Ammon's horn (tissue), 1 donor: ENCODE results near the gene FAM171A2.
"Not testable (repeated sequence)": the region's sequence is repeated elsewhere in the genome, so short reads cannot be mapped to it uniquely, and the experiment has no call there.

Experiments
- DNase-seq: peaks from one replicate; pipeline ENCODE4 v3.0.0-alpha.2; 2016; ENCODE audit warnings: low spot score

The FAM171A2 gene

DNA sequence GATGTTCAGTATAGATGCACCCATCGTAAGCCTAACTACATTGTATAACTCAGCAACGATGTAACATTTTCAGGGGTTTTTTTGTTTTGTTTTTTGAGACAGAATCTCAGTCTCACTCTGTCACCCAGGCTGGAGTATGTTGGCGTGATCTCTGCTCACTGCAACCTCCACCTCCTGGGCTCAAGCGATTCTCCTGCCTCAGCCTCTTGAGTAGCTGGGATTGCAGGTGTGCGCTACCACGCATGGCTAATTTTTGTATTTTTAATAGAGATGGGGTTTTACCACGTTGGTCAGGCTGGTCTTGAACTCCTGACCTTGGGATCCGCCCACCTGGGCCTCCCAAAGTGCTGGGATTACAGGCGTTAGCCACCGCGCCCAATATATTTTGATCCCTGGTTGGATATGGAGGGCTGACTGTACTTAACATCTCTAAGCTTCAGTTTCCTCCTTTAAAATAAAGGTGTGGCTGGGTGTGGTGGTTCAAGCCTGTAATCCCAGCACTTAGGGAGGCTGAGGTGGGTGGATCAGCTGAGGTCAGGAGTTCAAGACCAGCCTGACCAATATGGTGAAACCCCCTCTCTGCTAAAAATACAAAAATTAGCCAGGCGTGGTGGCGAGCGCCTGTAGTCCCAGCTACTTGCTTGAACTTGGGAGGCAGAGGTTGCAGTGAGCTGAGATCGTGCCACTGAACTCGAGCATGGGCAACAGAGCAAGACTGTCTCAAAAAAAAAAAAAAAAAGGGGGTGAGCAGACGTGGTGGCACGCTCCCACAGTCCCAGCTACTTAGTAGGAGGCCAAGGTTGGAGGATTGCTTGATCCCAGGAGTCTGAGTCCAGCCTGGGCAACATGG lies 16.2 kb downstream of the FAM171A2 start:
- DNase-seq = not testable (repeated sequence)

DNA sequence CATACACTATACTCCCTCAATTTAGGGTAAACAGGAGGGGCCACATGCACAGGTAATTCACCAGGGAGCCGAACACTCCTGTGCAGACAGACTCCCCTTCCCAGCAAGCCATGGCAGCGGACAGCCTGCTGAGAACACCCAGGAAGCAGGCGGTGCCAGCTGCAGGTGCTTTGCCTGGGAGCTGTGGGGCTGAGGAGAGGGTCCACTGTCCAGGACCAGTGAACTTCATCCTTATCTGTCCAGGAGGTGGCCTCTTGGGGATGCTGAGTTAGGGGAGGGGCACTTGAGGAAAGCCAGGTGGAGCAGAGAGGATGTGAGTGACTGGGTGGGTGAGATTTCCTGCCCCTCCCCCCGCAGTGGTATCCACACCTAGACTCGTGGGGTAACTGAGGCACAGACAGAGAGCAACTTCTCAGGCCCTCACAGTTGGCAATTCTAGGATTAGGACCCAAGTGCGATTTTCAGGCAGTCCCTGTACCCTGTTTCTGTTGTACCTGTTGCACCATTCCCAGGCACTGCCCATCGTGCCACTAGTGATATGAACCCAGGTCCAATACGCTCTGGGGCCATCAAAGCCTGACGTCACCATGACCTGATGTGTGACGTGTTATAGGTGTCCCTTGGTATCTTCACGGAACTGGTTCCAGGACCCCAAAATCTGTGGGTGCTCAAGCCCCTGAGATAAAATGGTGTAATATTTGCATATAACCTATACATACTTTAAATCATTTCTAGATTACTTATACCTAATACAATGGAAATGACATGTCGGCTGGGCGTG lies 17.4 kb downstream of the FAM171A2 start:
- DNase-seq = no peak

DNA sequence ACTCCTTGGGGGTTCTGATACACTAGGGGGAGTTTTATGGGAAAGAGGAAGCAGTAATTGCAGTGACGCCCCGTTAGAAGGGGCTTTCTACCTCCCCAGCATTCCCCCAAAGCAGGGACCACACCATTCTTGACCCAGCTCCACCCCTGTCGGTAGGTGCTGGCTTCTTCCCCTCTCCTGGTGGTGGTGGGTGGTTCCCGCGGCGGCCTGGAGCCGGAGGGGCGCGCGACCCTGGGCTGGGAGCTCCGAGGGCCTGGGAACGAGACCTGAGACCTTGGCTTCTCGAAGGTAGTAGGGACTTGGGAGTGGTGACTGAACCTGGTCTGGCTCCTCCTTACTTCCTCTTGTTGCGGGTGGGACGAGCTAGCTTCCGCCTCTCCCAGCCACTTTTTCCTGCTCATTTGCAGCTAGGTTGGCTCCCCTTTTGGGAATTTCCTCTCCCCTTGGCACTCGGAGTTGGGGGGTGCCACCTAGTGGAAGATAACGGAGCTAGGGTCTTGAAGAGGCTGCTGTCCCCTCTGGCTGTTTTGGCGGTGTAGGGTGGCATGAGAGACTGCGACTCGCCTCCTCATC lies 18.1 kb downstream of the FAM171A2 start:
- DNase-seq = peak; percentile 88

DNA sequence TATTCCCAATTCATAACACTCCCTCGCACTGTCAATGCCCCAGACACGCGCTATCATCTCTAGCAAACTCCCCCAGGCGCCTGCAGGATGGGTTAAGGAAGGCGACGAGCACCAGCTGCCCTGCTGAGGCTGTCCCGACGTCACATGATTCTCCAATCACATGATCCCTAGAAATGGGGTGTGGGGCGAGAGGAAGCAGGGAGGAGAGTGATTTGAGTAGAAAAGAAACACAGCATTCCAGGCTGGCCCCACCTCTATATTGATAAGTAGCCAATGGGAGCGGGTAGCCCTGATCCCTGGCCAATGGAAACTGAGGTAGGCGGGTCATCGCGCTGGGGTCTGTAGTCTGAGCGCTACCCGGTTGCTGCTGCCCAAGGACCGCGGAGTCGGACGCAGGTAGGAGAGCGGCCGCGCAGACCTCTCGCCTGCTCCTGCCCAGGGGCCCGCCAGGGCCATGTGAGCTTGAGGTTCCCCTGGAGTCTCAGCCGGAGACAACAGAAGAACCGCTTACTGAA lies 18.7 kb downstream of the FAM171A2 start, which contains the start of gene GRN:
TSS of gene GRN (plus strand) at position 364 of the 515 bp plus-strand sequence. CDS start 3,863 bp downstream, outside the sequence.
- peak; percentile 99 for DNase-seq

DNA sequence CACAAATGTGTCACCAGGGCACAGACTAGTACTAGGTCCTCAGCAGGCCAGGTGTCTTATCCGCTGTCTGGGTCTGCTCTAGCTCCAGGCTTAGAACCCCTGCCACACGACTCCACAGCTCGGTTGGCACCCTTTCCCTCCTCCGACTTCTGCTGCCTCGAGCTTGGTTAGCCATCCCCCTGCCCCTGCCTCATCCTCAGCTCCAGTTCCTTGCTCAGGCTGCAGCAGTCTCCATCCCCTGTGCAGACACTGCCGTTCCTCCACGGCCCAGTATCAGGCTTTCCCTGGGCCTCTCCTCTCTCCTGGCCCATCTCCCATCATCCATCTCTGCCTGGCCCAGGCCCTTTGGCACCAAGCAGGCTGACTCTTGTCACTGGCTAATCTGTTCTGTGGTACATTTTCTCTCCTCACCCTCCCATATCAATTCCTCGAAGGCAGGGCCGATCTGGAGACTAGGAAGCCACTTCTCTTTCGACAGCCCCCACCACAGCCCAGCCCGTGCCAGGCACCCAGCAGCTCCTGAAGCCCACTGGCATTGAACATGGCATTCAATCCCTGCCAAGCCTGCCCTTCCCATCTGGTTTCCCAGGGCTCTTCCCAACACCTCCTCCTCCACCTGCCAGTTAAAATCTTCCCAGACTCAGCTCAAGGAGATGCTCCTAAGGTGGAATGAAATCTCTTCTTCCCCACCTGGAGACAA lies 20.0 kb downstream of the FAM171A2 start:
- DNase-seq = no peak

DNA sequence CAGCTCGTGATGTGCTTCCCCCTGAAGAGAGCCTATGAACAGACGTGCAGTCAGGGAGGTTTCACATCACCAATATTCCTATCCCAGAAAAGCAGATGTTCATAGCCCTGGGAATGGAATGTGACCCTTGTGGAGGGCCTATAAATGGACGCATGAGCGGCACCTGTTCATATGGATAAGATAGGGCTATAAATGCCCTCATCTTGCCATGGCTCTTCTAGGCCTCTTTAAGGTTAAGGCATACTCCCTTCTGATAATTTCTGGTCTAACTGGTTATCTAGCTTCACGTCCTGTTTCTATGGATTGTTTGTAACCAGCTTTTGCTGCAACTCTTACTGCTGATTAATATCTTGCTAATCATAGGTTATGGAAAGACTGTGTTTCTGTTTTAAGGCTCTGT lies 23.1 kb downstream of the FAM171A2 start:
- DNase-seq = not testable (repeated sequence)

DNA sequence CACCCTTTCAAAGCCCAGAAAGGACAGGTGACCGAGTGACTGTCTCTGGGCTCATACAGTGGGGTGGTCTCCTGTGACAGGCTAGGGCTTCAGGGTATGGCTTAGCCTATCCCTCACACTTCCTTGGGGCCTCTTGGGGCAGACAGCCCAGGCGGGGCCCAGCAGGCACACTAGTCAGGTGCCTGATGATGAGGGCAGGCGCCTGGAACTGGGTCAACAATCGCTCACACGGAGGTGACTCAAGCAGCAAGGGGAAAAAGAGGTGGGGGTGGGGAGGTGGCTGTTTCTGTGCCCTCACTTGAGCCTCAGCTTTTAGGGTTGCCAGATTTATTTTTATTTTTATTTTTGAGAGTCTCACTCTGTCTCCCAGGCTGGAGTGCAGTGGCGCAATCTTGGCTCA lies 25.0 kb downstream of the FAM171A2 start:
- DNase-seq = no peak

DNA sequence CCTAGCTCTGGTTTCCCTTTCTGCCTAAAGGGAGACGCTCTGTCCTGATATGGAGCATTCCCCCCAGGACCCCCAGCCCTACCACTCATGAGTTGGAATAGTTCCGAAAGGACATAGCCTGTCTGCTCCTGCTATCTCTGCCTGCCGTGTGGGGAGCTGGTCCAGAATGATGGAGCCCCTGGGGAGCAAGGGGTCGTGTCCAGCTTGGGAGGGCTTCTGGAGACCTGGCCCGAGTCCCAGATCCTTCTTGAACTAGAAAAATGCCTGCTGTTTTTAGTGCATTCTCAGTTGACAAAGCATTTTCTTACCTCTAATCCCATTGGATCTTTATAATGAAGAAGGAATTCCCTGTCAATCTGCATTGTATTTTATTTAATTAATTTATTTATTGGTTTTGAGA lies 27.7 kb downstream of the FAM171A2 start:
- DNase-seq = no peak

DNA sequence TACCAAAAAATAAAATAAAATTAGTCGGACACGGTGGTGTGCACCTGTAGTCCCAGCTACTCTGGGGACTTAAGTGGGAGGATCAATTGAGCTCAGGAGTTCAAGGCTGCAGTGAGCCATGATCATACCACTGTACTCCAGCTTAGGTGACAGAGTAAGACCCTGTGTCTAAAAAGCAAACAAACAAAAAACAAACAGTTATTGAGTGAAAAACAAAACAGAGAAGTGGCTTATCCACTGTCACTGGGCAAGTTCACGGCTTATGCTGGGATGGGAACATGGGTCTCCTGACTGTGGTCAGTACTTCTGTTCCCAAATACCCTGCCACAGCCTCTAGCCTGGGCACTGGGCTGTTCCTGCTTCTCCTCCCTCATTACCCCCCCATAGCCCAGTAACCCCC lies 28.1 kb downstream of the FAM171A2 start:
- no peak for DNase-seq

DNA sequence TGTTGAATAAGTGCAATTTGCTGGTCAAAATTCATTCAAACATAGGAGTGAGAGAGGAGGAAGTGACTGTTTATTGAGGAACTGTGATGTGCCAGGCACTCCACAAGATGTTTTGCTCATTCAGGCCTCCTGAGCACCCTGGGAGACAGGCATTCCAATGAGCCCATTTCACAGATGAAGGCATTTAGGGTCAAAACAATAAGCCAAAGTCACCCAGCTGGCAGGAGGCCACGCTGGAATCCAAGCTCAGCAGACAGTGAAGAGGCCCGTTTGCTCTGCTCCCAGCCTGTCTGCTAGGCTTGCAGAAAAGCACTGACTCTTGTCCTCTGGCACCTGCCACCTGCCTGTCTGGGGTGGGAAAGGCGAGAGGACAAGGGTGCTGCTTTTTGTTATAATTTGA lies 28.9 kb downstream of the FAM171A2 start:
- DNase-seq = no peak

DNA sequence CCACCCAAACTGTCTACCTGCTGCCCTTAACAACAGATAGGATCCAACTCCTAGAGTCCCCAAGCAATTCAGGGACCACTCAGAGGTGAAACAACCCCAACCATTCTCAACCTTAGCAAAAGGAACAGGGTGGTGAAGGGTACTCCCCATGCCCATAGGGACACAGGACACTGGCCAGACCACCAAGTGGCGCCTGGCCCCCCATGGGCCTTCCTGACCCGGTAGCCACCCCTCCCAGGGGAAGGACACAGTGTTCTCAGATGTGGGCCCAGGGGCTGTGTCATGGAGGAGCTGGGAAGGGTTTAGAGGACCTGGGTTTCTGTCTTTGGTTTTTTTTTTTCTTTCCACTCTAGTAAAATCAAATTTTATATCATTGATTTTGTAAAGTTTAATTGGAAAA lies 29.3 kb downstream of the FAM171A2 start:
- DNase-seq = no peak

DNA sequence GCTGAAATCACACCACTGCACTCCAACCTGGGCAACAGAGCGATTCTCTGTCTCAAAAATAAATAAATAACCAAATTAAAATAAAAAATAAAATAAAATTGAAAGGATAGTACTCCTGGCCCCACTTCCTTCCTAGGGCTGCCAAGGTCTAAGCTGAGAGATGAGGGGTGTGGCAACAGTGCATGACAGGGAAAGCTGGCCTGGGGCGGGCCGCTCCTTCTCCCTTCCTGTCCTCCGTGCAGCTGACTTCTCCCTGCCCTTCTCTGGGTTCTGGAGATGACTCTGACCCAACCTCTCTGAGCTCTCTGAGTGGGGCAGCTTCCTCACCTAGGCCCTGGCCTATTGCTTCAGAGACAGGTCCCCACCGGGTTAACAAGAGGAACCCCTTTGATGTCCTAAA lies 30.3 kb downstream of the FAM171A2 start:
- DNase-seq = no peak

DNA sequence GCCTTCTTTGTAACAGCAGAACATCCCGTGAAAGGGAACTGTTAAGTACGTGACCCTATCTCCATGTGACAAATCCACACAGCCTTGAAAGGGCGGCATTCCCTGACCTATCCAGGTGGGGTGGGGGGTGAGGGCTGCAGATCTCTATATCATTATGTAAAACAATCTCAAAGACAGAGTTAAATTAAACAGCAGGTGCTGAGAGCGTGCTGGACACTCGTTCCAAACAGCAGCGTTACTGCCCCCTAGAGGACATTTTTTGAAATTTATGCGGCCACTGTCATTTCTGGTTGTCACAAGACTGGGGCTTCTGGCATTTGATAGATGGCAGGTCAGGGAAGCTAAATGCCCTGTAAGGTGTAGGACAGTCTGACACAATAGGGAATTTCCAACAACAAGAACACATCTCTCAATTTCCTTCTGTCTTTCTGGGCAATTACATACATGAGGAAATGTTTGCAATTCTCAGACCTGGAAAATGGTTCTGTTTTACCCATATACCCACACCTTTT lies 32.3 kb downstream of the FAM171A2 start:
- peak; percentile 72 for DNase-seq

DNA sequence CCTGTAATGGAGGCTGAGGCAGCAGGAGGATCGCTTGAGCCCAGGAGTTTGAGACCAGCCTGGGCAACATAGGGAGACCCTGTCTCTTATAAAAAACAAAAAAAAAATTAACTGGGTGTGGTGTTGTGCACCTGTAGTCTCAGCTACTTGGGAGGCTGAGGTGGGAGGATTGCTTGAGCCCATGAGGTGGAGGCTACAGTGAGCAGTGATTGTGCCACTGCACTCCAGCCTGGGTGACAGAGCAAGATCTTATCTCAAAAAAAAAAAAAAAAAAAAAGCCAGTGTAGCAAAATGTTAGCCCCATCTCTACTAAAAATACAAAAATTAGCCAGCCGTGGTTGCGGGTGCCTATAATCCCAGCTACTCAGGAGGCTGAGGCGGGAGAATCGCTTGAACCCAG lies 33.4 kb downstream of the FAM171A2 start:
- DNase-seq = not testable (repeated sequence)

DNA sequence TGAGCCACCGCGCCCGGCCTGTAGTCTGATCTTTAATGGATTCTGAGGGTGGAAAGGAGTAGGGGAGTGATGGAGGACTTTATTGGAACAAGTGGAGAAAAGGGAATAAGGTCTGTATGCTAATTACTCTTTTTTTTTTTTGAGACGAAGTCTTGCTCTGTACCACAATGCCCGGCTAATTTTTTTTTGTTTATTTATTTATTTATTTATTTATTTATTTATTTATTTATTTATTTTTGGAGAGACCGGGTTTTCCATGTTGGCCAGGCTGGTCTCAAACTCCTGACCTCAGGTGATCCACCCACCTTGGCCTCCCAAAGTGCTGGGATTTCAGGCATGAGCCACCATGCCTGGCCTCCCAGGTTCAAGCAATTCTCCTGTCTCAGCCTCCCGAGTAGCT lies 34.1 kb downstream of the FAM171A2 start:
- DNase-seq = not testable (repeated sequence)

DNA sequence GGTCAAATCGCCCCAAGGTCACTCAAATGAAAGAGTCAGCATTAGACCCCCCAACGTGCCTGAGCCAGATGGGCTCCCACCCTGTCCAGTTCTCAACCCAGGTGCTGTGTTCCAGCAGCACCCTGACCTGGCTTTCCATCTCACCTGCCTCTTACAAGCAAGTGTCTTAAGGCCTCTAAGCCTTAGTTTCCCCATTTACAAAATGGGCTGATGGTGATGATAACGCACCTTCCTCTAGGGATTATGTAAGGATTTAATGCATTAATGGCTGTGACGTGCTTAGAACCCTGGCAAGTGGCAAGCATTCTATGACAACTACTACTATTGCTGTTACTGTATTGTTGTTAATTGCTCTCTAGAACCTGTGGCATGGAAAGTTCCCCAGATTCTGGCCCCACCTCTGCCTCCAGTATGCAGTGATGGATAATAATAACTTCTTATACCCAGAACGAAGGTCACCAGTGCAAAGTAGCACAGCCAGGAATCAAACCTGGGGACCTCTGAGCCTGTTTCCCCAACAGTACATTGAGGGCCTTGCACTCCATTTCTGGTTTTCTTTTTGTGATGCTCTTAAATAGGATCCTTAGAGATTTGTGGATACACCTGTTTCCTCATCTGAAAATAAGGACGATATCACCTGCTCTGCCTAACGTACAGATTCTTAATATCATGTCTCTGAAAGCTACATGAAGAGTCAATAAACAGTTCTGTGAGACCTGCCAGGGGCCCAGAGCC lies 35.8 kb downstream of the FAM171A2 start:
- no peak for DNase-seq

DNA sequence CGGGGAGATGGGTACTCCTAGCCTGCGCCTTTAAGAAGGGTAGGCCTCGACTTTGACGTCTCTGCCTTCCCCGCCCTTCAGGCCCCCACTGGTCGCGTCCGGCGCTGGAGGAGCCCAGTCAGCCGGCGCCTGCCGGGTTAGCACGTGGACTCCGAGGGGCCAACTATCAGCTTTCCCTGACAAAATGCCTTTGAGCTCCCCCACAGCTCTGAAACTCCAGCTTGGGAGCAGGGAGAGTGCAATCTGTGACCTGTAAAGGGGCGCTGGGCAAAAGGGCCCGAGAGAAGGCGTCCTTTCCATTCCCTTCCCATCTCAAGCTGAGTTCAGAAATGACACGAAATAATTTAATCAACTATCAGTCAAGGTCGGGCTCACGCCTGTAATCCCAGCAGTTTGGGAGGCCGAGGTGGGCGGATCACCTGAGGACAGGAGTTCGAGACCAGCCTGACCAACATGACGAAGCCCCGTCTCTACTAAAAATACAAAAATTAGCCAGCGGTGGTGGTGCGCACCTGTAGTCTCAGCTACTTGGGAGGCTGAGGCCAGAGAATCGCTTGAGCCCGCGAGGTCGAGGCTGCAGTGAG lies 36.7 kb downstream of the FAM171A2 start:
- peak; percentile 98 for DNase-seq

DNA sequence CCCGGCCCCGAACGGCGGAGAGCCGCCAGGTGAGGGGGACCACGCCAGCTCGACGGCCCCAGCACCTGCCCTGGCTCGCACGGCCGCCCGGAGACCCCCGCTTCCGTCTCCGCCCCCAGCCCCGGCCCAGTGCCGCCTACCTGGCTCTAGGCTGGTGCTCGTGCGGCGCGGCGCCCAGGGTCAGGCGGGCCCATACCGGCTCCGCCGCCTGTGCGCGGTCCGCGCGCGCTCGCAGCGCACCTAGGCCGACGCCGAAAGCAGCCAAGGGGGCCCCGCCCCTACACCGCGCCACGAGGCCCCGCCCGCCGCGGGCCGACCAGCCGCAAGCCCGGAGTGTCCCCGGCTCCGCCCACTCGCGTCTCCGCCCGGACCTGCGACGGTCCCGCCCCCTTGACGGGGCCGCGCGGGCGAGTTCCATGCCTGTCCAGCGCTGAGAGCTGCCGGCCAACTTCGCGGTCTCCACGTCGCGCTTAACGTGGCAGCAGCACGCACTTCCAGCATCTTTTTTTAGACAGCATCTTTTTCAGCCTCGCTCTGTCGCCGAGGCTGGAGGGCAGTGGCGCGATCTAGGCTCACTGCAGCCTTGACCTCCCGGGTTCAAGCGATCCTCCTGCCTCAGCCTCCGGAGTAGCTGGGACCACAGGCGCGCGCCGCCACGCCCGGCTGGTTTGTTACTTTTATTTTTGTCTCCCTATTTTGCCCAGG lies 38.9 kb downstream of the FAM171A2 start, which contains the start of gene SLC25A39:
TSS of gene SLC25A39 (minus strand) at position 253 of the 705 bp plus-strand sequence. CDS start 1,261 bp downstream, outside the sequence.
- peak; percentile 94 for DNase-seq

DNA sequence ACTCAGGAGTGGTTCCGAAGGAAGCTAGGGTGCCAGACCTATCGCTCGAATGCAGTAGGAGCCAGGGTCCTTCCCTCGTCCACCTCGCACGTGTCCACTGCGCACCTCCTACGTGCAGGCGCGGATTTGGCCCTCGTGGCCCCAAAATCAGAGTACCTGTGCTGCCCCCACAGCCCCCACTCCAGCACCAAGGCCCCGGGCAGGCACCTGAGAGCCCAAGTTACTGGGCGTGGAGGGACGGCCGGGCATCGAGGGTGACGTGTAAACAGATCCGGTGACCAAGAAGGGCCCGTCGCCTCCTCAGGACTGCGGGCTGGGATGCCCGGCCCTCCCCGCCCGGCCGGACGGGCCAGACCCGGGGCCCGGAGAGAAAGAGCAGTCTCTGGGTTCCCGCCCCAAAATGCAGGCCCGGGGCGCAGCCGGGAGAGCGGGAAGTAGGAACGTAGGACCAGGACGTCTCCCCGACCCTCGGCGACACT lies 39.5 kb downstream of the FAM171A2 start:
- no peak for DNase-seq
